Measurements from ENCODE around the gene ITGB2.
A peak's percentile ranks its signal among the peaks of the same experiment; 100 is the strongest.
"Not testable (repeated sequence)": the region's sequence is repeated elsewhere in the genome, so short reads cannot be mapped to it uniquely, and the experiment has no call there.

Gene ITGB2

DNA sequence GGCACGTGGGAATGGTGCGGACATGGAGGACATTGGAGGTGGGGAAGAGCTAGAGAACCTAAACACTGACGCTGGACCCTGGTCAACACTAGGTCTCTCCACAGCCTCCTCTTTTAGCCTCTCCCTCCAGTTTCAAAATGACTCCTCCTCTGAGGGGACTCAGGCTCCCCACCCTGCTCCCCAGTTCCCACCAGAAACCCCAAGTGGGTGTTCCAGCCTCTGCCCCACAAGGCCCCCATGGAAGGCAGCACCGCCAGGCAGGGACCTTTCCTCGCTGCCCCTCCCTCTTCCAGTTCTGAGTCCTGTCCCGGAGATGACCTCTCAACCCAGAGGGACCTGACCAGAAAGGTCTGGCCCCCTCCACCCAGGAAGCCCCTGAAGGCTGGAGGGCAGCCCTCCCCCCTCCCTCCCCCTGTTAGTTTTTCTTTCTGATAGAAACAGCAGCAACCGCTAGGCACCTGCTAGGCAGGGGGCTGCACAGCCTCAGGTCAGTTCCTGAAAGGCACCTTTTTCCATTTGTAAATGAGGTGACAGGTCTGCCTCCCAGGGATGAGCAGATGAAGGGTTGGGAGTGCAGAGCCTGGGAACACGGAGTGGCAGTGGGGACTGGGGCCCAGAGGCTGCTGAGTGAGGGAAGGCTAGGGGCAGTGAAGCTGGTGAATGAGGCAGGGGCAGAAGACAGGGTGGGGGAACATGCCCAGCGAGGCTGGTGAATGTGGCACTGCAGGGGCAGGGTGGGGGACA, 9.3 kb upstream of the ITGB2 start:
- H3K27me3 ChIP-seq (ENCODE audit: insufficient read depth, low read length, poor library complexity, severe bottlenecking): no peaks in the 10 kb centered on the region
- no peaks in the 10 kb centered on the region for H3K9me3 ChIP-seq (ENCODE audit: insufficient read depth, low read depth, low read length)
- no peaks in the 10 kb centered on the region for H3K36me3 ChIP-seq (ENCODE audit: insufficient read depth, low read length)
- TF ChIP-seq, protein P1, sequence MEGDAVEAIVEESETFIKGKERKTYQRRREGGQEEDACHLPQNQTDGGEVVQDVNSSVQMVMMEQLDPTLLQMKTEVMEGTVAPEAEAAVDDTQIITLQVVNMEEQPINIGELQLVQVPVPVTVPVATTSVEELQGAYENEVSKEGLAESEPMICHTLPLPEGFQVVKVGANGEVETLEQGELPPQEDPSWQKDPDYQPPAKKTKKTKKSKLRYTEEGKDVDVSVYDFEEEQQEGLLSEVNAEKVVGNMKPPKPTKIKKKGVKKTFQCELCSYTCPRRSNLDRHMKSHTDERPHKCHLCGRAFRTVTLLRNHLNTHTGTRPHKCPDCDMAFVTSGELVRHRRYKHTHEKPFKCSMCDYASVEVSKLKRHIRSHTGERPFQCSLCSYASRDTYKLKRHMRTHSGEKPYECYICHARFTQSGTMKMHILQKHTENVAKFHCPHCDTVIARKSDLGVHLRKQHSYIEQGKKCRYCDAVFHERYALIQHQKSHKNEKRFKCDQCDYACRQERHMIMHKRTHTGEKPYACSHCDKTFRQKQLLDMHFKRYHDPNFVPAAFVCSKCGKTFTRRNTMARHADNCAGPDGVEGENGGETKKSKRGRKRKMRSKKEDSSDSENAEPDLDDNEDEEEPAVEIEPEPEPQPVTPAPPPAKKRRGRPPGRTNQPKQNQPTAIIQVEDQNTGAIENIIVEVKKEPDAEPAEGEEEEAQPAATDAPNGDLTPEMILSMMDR (conservative IDR thresholded peaks at IDR 0.05; ENCODE audit: low read length): no peak
- H2AFZ ChIP-seq (ENCODE audit: low read length): no peak overlapping the region
- H3K9me2 ChIP-seq (replicated peaks; ENCODE audit: low read depth, low read length): no peaks in the 10 kb centered on the region
- H3K4me2 ChIP-seq (ENCODE audit: low read depth, low read length, poor library complexity, severe bottlenecking): peak overlapping the region; percentile 79
- H3K4me1 ChIP-seq (ENCODE audit: insufficient read depth, low read length, poor library complexity, severe bottlenecking): peaks cover 67% of the 10 kb centered on the region
- H3F3A ChIP-seq (ENCODE audit: low read depth): peaks cover 11% of the 10 kb centered on the region
- peaks cover 8% of the 10 kb centered on the region; the same call in 1 of the 2 replicates for H3K79me2 ChIP-seq (ENCODE audit: insufficient read depth, low read length)
- peak overlapping the region; percentile 68 for H3K4me3 ChIP-seq (ENCODE audit: low read length, poor library complexity, severe bottlenecking)
- peak overlapping the region; percentile 70 for H3K9ac ChIP-seq (ENCODE audit: low read depth, low read length, poor library complexity, severe bottlenecking)
- no peaks in the 10 kb centered on the region for H4K20me1 ChIP-seq (ENCODE audit: insufficient read depth, low read length, poor library complexity, severe bottlenecking)

DNA sequence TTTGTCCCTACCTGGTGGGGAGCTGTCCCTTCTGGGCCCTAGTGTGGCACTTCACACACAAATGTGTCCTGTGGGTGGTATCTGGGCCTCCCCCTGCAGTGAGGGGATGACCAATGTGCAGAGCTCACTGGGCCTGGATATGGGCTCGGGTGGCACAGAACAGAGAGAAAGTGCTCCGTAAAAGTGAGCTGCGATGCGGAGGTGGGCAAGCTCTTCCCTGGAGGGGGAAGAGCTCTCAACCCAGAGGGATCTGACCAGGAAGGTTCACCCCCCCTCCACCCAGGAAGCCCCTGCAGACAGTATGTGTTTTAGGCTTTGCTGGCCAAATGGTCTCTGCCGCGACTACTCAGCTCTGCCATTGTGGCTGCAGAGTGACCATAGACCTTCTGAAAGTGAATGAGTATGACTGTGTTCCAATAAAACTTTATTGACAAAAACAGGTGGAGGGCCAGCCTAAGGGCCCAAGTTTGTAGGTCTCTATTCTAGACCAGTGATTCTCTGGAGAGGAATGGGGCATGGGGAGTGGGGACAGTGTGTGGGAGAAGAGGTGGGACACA, 8.6 kb upstream of the ITGB2 start:
- peaks cover 8% of the 10 kb centered on the region; the same call in 1 of the 2 replicates for H3K79me2 ChIP-seq (ENCODE audit: insufficient read depth, low read length)
- H3K9me3 ChIP-seq (ENCODE audit: insufficient read depth, low read depth, low read length): no peaks in the 10 kb centered on the region
- TF ChIP-seq EZH2phosphoT487 (IDR thresholded peaks at IDR 0.05; ENCODE audit: borderline replicate concordance): no peak
- TF ChIP-seq, protein P1 (conservative IDR thresholded peaks at IDR 0.05; ENCODE audit: low read length): no peak
- peak overlapping the region; percentile 70 for H3K9ac ChIP-seq (ENCODE audit: low read depth, low read length, poor library complexity, severe bottlenecking)
- no peak overlapping the region for H3K4me3 ChIP-seq (ENCODE audit: low read length, poor library complexity, severe bottlenecking)
- H3K4me1 ChIP-seq (ENCODE audit: insufficient read depth, low read length, poor library complexity, severe bottlenecking): peaks cover 73% of the 10 kb centered on the region
- no peaks in the 10 kb centered on the region for H3K9me2 ChIP-seq (replicated peaks; ENCODE audit: low read depth, low read length)
- H2AFZ ChIP-seq (ENCODE audit: low read length): no peak overlapping the region
- H3F3A ChIP-seq (ENCODE audit: low read depth): peaks cover 17% of the 10 kb centered on the region
- no peaks in the 10 kb centered on the region for H4K20me1 ChIP-seq (ENCODE audit: insufficient read depth, low read length, poor library complexity, severe bottlenecking)
- H3K4me2 ChIP-seq (ENCODE audit: low read depth, low read length, poor library complexity, severe bottlenecking): no peak overlapping the region
- H3K36me3 ChIP-seq (ENCODE audit: insufficient read depth, low read length): no peaks in the 10 kb centered on the region
- no peaks in the 10 kb centered on the region for H3K27me3 ChIP-seq (ENCODE audit: insufficient read depth, low read length, poor library complexity, severe bottlenecking)

DNA sequence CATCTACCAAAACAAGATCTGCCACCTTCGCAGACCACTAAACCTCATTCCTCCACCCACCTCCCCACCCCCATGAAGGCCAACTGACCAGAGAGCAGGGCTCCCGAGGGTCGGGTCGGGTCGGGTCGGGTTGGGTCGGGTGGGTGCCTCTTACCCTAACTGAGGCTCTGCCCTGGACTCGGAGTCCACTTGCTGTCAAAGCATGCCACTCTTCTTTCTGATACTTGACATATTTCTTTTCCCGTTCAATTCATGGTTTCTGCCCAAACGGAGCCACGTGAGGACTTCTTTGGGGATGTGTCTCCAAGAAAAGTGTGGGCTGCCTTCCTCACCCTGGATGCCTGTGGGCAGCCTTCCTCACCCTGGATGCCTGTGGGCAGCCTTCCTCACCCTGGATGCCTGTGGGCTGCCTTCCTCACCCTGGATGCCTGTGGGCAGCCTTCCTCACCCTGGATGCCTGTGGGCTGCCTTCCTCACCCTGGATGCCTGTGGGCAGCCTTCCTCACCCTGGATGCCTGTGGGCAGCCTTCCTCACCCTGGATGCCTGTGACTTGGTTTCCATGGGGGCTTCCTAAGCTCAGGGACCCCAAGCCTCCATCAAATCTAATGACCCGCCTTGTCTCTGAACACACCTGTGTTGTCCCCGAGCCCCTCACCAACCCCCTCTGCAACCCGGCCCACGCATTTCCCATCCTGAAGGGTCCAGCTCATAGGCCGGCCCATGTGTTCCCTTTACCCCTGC, 8.0 kb upstream of the ITGB2 start:
- peaks cover 75% of the 10 kb centered on the region for H3K4me1 ChIP-seq (ENCODE audit: insufficient read depth, low read length, poor library complexity, severe bottlenecking)
- H3K4me3 ChIP-seq (ENCODE audit: low read length, poor library complexity, severe bottlenecking): peak overlapping the region; percentile 72
- H4K20me1 ChIP-seq (ENCODE audit: insufficient read depth, low read length, poor library complexity, severe bottlenecking); H3K9me3 ChIP-seq (ENCODE audit: insufficient read depth, low read depth, low read length); H3K27me3 ChIP-seq (ENCODE audit: insufficient read depth, low read length, poor library complexity, severe bottlenecking); H2AFZ ChIP-seq (ENCODE audit: low read length); H3K79me2 ChIP-seq (ENCODE audit: insufficient read depth, low read length); H3K36me3 ChIP-seq (ENCODE audit: insufficient read depth, low read length); H3K9me2 ChIP-seq (replicated peaks; ENCODE audit: low read depth, low read length): not testable (repeated sequence)
- H3K4me2 ChIP-seq (ENCODE audit: low read depth, low read length, poor library complexity, severe bottlenecking): peak overlapping the region; percentile 95
- H3K9ac ChIP-seq (ENCODE audit: low read depth, low read length, poor library complexity, severe bottlenecking): peak overlapping the region; percentile 86
- peaks cover 17% of the 10 kb centered on the region for H3F3A ChIP-seq (ENCODE audit: low read depth)

Measured in Loucy (cell line).